Tibial nerve (tissue), 4 donors: ENCODE results near the gene ISG20. TPM values are rescaled to one million over a fixed set of nuclear protein-coding genes. Genes with fewer than 3 reads are reported as not detected.
A peak's percentile ranks its signal among the peaks of the same experiment; 100 is the strongest.

Experiments
- DNase-seq, 2 donors: peaks; one replicate each; pipeline ENCODE4 v3.0.0-alpha.2; 2019; ENCODE audit warnings: low spot score in 2 of 2
- H3K27ac ChIP-seq, 4 donors: fragments of 200-600 bp; sonication (generic) in 3 of 4; one replicate each; pipeline ENCODE4 v1.5.1; 2017 to 2019; ENCODE audit warnings: mild to moderate bottlenecking in 1 of 4
- H3K27me3 ChIP-seq, 2 donors: fragments of 200-600 bp; sonication (generic) in 1 of 2; one replicate each; pipeline versions ENCODE4 v1.5.1 to v1.6.0; 2017 to 2019
- H3K36me3 ChIP-seq, 3 donors: fragments of 200-600 bp; sonication (generic); one replicate each; pipeline ENCODE4 v1.5.1; 2018 to 2019
- H3K4me1 ChIP-seq, 4 donors: fragments of 200-600 bp; sonication (generic) in 3 of 4; one replicate each; pipeline ENCODE4 v1.5.1; 2017 to 2019
- H3K4me3 ChIP-seq, 4 donors: fragments of 200-600 bp; sonication (generic) in 3 of 4; one replicate each; pipeline ENCODE4 v1.5.1; 2017 to 2019; ENCODE audit warnings: mild to moderate bottlenecking in 1 of 4, moderate library complexity in 1 of 4
- H3K9me3 ChIP-seq, 4 donors: fragments of 200-600 bp; sonication (generic) in 3 of 4; one replicate each; pipeline ENCODE4 v1.5.1; 2017 to 2019
- EP300 ChIP-seq, 2 donors: sonication (generic); formaldehyde crosslinking; IDR thresholded peaks; one replicate each; pipeline ENCODE4 v1.6.1; 2017; ENCODE audit warnings: antibody characterized with exemption in 2 of 2, mild to moderate bottlenecking in 1 of 2
- POLR2A ChIP-seq, 2 donors: fragments of 450-650 bp; IDR thresholded peaks; one replicate each; pipeline ENCODE4 v1.6.1; 2017; ENCODE audit warnings: antibody characterized with exemption in 2 of 2, mild to moderate bottlenecking in 2 of 2, moderate library complexity in 2 of 2
- WGBS, 2 donors: methylation state at CpG; one replicate each; pipeline ENCODE4 v1.1.5; 2018; 5-methylcytosine and 5-hydroxymethylcytosine counted together
- small RNA-seq: library from RNA; depleted of rRNA; stranded (forward); fragments of <200 nt; gene quantifications from one replicate; pipeline ENCODE3, GENCODE V24; 2016
- total RNA-seq, 4 donors: library from RNA; depleted of rRNA; stranded (reverse); fragments of >200 nt; gene quantifications; one replicate each; pipeline ENCODE4 v1.1.0, GENCODE V29; 2016
- TF ChIP-seq, protein P1 (sequence below), 5 experiments: fragments of 200-600 bp in 3 of 5; fragments of 450-650 bp in 2 of 5; sonication (generic) in 3 of 5; IDR thresholded peaks; one replicate each; pipeline ENCODE4 v1.5.1; 2016 to 2019; ENCODE audit warnings: antibody characterized with exemption in 5 of 5, mild to moderate bottlenecking in 3 of 5, moderate library complexity in 2 of 5

ISG20 gene
- total RNA-seq, 4 donors from 2014 or later, result 18.2 to 34.5 (median 23.8) TPM

DNA sequence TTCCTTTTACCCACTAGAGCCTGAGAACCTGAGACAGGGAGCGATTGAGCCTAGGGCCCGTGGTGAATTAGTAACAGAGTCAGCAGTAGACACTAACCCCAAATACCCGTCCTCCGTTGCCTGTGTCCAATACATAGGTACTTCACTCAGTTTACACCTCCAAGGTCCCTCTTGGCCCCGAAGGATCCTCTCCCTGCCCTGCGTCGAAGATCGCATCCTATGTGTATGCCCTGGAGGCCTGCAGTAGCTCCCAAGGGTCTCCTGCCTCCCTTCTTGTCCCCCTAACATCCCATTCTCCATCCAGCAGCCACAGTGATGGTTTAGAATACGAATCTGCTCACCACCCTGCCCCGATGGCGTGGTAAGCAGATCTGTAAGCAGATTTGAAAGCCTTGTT is 67.0 kb downstream of the ISG20 start:
- Histone ChIP-seq H3K9me3 (no peaks in the 10 kb centered on the region), H3K27me3 (no peaks in the 10 kb centered on the region), H3K4me1 (peaks cover 0 to 17% (median 5%) of the 10 kb centered on the region in 4 donors), H3K36me3 (no peaks in the 10 kb centered on the region), H3K4me3 (peak overlapping the region; percentile 29 to 66 (median 48)), H3K27ac (peak overlapping the region in 2 of 4 donors; percentile 74 to 86)
- no peak for DNase-seq
- WGBS, 2 donors, result 65 to 70% methylated on average over 11 of the region's 11 CpGs
- TF ChIP-seq EP300 (IDR thresholded peaks at IDR 0.05), result no peak
- no peak for TF ChIP-seq POLR2A (IDR thresholded peaks at IDR 0.05)
- TF ChIP-seq, protein P1, sequence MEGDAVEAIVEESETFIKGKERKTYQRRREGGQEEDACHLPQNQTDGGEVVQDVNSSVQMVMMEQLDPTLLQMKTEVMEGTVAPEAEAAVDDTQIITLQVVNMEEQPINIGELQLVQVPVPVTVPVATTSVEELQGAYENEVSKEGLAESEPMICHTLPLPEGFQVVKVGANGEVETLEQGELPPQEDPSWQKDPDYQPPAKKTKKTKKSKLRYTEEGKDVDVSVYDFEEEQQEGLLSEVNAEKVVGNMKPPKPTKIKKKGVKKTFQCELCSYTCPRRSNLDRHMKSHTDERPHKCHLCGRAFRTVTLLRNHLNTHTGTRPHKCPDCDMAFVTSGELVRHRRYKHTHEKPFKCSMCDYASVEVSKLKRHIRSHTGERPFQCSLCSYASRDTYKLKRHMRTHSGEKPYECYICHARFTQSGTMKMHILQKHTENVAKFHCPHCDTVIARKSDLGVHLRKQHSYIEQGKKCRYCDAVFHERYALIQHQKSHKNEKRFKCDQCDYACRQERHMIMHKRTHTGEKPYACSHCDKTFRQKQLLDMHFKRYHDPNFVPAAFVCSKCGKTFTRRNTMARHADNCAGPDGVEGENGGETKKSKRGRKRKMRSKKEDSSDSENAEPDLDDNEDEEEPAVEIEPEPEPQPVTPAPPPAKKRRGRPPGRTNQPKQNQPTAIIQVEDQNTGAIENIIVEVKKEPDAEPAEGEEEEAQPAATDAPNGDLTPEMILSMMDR (IDR thresholded peaks at IDR 0.05), result no peak

Small RNA genes lying within 50 kb of the gene (small RNA-seq; reads per million reads assigned to genes)
- gene MIR1179 (not detected), gene MIR7-2 (not detected)

Other genes with a start within 250 kb of the ISG20 start
- gene MRPL46, start 171.6 kb upstream of the ISG20 start, total RNA-seq, result 10 to 100 TPM; 17.3 to 30.2 (median 19.3) TPM
- 10 to 100 TPM; 22.2 to 45.4 (median 37.1) TPM for gene MRPS11, start 171.3 kb upstream of the ISG20 start, total RNA-seq
- 10 to 100 TPM in 1 of 4 donors, 1 to 10 TPM in 3; 6.6 to 16.2 (median 7.8) TPM for gene DET1, start 92.3 kb upstream of the ISG20 start, total RNA-seq
- gene AEN, start 17.7 kb upstream of the ISG20 start, total RNA-seq, result 10 to 100 TPM; 10.1 to 17.8 (median 13.1) TPM
- gene ACAN, start 164.4 kb downstream of the ISG20 start, total RNA-seq, result 10 to 100 TPM in 1 of 4 donors, 1 to 10 TPM in 2, under 1 TPM in 1; 0.60 to 11.4 (median 1.8) TPM